ENCODE data around the gene NLGN4X.

DNA sequence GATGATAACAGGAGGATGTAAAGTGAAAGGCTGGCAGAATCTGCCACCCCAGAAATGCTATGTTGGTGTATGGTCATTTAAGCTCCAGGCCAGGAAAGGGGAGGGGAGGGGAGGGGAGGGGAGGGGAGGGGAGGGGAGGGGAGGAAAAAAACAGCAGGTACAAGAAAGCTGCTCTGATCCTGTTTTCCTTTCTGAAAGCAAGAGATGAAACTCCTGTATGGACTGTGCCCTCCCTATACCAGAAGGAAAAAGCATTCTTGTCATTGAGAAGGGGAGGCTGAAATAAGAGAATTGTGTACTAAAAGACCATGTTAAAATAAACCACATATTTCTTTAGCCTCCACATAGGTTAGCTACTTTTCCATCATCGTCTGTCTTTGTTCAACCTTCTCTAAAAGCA lies 179.5 kb downstream of the NLGN4X start:
- TF ChIP-seq CTCF (IDR thresholded peaks at IDR 0.05; ENCODE audit: low read length) (no peak), EZH2 (optimal IDR thresholded peaks at IDR 0.05; ENCODE audit: low read depth, low read length) (no peak)
